ENCODE data around the gene ZIC4.

DNA sequence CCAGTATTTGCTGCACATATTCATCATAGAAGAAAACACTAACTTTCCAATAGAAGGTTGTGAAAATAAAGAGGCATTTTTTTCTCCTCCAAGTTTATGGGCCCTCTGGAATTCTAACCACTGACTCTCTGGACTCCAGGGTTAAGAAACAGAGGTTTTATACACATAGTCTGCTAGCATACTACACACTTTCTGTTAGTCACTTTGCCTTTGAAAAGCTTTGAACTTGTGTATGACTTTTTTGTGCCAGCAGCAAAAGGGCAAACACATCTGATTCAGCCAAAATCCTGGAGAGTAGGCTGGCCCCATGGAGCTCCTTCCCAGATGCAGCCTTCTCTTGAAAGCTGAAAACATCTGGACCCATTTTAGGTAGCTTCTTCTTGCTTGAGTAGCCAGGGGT, 6.2 kb downstream of the ZIC4 start:
- TF ChIP-seq EZH2phosphoT487 (IDR thresholded peaks at IDR 0.05; ENCODE audit: low read depth) (no peak), CTCF (IDR thresholded peaks at IDR 0.05; ENCODE audit: low read depth, low read length) (no peak)

Measured in OCI-LY3 (cell line).